ENCODE measurements around the gene CRTC1. TPM values are rescaled to one million over a fixed set of nuclear protein-coding genes. Genes with fewer than 3 reads are reported as not detected.

Gene CRTC1
- total and polyA plus RNA-seq, 2 experiments from 2014 or later, result 2.5 to 4.8 TPM

DNA sequence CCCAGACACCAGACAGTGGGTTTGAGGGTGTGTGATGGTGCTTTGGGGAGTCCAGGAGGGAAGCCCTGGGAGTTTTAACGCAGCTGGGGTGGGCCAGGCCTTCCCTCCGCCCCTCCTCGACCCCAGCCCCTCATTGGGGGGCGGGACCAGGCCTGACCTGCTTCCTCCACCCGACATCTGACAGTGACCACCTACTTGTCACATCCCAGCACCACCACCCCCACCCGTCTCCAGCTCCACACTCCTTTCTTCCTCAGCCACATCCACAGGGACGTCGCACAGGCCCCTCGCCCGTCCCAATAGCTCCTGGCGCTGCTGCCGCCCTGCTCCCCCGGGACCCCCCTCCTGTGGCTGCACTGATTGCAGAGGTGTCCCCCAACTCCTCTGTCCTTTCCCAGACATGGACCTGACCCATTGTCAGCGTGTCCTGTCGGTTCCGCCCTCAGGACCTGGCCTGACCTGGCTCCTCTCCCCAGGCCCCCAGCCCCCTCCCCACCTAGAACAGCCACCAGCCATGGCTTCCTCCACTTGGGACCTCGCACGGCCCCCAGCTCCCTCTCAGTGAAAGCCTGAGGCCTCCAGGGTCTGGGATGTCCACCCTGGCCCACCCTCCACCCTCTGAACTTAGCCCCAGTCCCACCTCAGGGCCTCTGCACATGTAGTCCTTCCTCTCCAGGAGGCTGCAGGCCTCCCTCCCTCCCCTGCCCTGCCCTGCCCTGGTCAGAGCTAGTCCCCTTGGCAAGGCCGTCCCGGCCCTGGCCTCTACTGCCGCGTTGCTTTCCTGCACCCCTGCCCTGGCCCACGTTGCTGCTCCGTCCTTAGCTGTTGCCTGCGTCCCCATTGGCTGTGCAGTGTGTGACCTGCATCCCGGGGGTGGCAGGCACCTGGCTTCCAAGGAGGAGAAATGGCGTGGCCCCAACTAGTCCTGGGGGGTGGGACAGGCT, 77.2 kb downstream of the CRTC1 start:
- Histone ChIP-seq H3K4me1 (ENCODE audit: insufficient read depth) (peaks cover 25% of the 10 kb centered on the region), H3K9me3 (ENCODE audit: low read depth) (no peaks in the 10 kb centered on the region), H3K4me3 (no peak overlapping the region), H3K27me3 (no peaks in the 10 kb centered on the region), H4K20me1 (ENCODE audit: insufficient read depth, poor library complexity, severe bottlenecking) (no peaks in the 10 kb centered on the region), H3K9me2 (replicated peaks; ENCODE audit: insufficient read depth) (no peaks in the 10 kb centered on the region), H3K27ac (peak overlapping the region; percentile 88), H2AFZ (no peak overlapping the region), H3K79me2 (no peaks in the 10 kb centered on the region), H3K36me3 (replicated peaks; ENCODE audit: insufficient read depth, low read depth) (no peaks in the 10 kb centered on the region), H3K4me2 (no peak overlapping the region)
- no peak for DNase-seq (ENCODE audit: low spot score)
- WGBS (ENCODE audit: low lambda C conversion rate, missing lambda C conversion rate), result 97% methylated on average over 20 of the region's 27 CpGs
- TF ChIP-seq, protein P1, sequence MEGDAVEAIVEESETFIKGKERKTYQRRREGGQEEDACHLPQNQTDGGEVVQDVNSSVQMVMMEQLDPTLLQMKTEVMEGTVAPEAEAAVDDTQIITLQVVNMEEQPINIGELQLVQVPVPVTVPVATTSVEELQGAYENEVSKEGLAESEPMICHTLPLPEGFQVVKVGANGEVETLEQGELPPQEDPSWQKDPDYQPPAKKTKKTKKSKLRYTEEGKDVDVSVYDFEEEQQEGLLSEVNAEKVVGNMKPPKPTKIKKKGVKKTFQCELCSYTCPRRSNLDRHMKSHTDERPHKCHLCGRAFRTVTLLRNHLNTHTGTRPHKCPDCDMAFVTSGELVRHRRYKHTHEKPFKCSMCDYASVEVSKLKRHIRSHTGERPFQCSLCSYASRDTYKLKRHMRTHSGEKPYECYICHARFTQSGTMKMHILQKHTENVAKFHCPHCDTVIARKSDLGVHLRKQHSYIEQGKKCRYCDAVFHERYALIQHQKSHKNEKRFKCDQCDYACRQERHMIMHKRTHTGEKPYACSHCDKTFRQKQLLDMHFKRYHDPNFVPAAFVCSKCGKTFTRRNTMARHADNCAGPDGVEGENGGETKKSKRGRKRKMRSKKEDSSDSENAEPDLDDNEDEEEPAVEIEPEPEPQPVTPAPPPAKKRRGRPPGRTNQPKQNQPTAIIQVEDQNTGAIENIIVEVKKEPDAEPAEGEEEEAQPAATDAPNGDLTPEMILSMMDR (IDR thresholded peaks at IDR 0.05; ENCODE audit: poor library complexity), result no peak
- TF ChIP-seq EZH2phosphoT487 (IDR thresholded peaks at IDR 0.05; ENCODE audit: low read depth, severe bottlenecking, unreplicated experiment), result no peak
- TF ChIP-seq EZH2 (IDR thresholded peaks at IDR 0.05; ENCODE audit: borderline replicate concordance), result no peak

DNA sequence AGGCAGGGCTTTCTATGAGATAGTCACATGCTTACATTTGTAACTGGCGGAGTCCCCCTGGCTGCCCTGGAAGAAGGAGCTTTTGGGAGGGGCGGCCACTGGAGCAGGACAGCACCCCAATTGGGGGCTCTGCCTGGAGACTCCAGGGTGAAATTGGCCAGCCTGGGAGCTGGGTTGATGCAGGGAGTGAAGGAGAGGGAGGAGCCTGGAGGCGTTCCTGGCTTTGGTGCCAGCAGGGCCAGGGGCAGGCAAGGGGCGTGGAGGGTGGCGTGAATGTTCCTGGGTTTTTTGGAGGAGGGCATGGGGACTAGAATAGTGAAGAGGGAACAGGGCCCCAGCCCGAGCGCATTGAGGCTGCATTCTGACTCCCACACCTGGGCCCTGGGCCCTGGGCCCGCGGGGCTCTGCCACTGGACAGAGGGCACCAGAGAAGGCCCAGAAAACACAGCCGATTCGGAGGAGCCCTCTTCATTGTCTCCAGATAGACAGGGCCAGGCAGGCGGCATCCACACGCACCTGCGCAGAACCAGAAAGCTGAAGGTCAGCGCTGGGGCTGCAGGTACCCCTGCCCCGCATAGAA, 78.1 kb downstream of the CRTC1 start:
- no peaks in the 10 kb centered on the region for H3K9me3 ChIP-seq (ENCODE audit: low read depth)
- no peaks in the 10 kb centered on the region for H3K27me3 ChIP-seq
- 94% methylated on average over 16 of the region's 16 CpGs for WGBS (ENCODE audit: low lambda C conversion rate, missing lambda C conversion rate)
- no peaks in the 10 kb centered on the region for H3K79me2 ChIP-seq
- TF ChIP-seq, protein P1 (IDR thresholded peaks at IDR 0.05; ENCODE audit: poor library complexity), result no peak
- peaks cover 25% of the 10 kb centered on the region for H3K4me1 ChIP-seq (ENCODE audit: insufficient read depth)
- DNase-seq (ENCODE audit: low spot score), result no peak
- no peak overlapping the region for H3K4me2 ChIP-seq
- no peaks in the 10 kb centered on the region for H3K36me3 ChIP-seq (replicated peaks; ENCODE audit: insufficient read depth, low read depth)
- H3K4me3 ChIP-seq, result no peak overlapping the region
- no peaks in the 10 kb centered on the region for H4K20me1 ChIP-seq (ENCODE audit: insufficient read depth, poor library complexity, severe bottlenecking)
- no peak overlapping the region for H2AFZ ChIP-seq
- H3K9me2 ChIP-seq (replicated peaks; ENCODE audit: insufficient read depth), result no peaks in the 10 kb centered on the region
- H3K27ac ChIP-seq, result peak overlapping the region; percentile 88

GRCh38 chr19:18762125-18763023, 78.9 kb downstream of the CRTC1 start:
- Histone ChIP-seq H3K79me2 (no peaks in the 10 kb centered on the region), H3K27ac (peak overlapping the region; percentile 88), H3K4me3 (no peak overlapping the region), H3K4me2 (no peak overlapping the region), H3K9me3 (ENCODE audit: low read depth) (no peaks in the 10 kb centered on the region), H2AFZ (no peak overlapping the region), H3K36me3 (replicated peaks; ENCODE audit: insufficient read depth, low read depth) (no peaks in the 10 kb centered on the region), H3K9me2 (replicated peaks; ENCODE audit: insufficient read depth) (no peaks in the 10 kb centered on the region), H3K27me3 (no peaks in the 10 kb centered on the region), H4K20me1 (ENCODE audit: insufficient read depth, poor library complexity, severe bottlenecking) (no peaks in the 10 kb centered on the region), H3K4me1 (ENCODE audit: insufficient read depth) (peaks cover 23% of the 10 kb centered on the region)
- TF ChIP-seq, protein P1 (IDR thresholded peaks at IDR 0.05; ENCODE audit: poor library complexity), result no peak
- TF ChIP-seq EZH2phosphoT487 (IDR thresholded peaks at IDR 0.05; ENCODE audit: low read depth, severe bottlenecking, unreplicated experiment) (no peak), EZH2 (IDR thresholded peaks at IDR 0.05; ENCODE audit: borderline replicate concordance) (no peak)
- DNase-seq (ENCODE audit: low spot score), result peak; percentile 79
- WGBS (ENCODE audit: low lambda C conversion rate, missing lambda C conversion rate), result 68% methylated on average over 29 of the region's 35 CpGs
